Measurements from ENCODE around the gene SEC23B. TPM values are rescaled to one million over a fixed set of nuclear protein-coding genes. Genes with fewer than 3 reads are reported as not detected.

The SEC23B gene
- polyA plus RNA-seq, 3 donors: 38.9 to 88.1 (median 68.4) TPM

GRCh38 chr20:18571578-18571977 lies 63.8 kb downstream of the SEC23B start:
- Mint-ChIP-seq H3K4me3 (peak overlapping the region in 1 of 2 donors; percentile 4), H3K4me1 (peaks cover 26% of the 10 kb centered on the region), H3K36me3 (peaks cover 11 to 29% of the 10 kb centered on the region in 2 donors), H3K9me3 (peaks cover 0 to 7% (median 2%) of the 10 kb centered on the region in 7 donors), H3K27me3 (ENCODE audit: low read depth in 3 of 3) (no peaks in the 10 kb centered on the region), H3K27ac (peak overlapping the region; percentile 66 to 87 (median 83))
- Histone ChIP-seq H2AFZ (ENCODE audit: insufficient read depth, low read depth, low read length, poor library complexity, severe bottlenecking) (no peak overlapping the region), H3K9ac (ENCODE audit: insufficient read depth, low read length, poor library complexity, severe bottlenecking) (no peak overlapping the region), H3K4me3 (replicated peaks in 1 of 3; ENCODE audit: low read depth in 2 of 3, low read length in 3 of 3) (peak overlapping the region in 1 of 3 experiments; percentile 40), H3K4me1 (ENCODE audit: control insufficient read depth in 1 of 2, insufficient read depth in 2 of 2, low read length in 2 of 2) (peaks cover 24 to 30% of the 10 kb centered on the region in 2 donors), H3K36me3 (replicated peaks in 1 of 2; ENCODE audit: control insufficient read depth in 1 of 2, insufficient read depth in 2 of 2, low read length in 2 of 2) (peaks cover 3 to 18% of the 10 kb centered on the region in 2 donors), H3K4me2 (replicated peaks; ENCODE audit: extremely low read depth, low read length, poor library complexity, severe bottlenecking) (peak overlapping the region; percentile 49), H3K79me2 (ENCODE audit: insufficient read depth, low read length) (peaks cover 27% of the 10 kb centered on the region), H3K27ac (ENCODE audit: low read depth in 1 of 2, low read length in 2 of 2) (peak overlapping the region; percentile 2 to 56), H3K27me3 (ENCODE audit: control insufficient read depth in 2 of 2, insufficient read depth in 2 of 2, low read length in 2 of 2) (no peaks in the 10 kb centered on the region), H4K20me1 (ENCODE audit: insufficient read depth, low read length) (no peaks in the 10 kb centered on the region), H3K9me3 (replicated peaks in 1 of 2; ENCODE audit: control insufficient read depth in 1 of 2, insufficient read depth in 1 of 2, low read length in 2 of 2) (no peaks in the 10 kb centered on the region)
- TF ChIP-seq CTCF (IDR thresholded peaks at IDR 0.05): no peak
- DNase-seq: peak; percentile 41 to 60 (median 54)
- WGBS (ENCODE audit: insufficient coverage): 41% methylated on average over 2 of the region's 2 CpGs
- intact Hi-C loops (cut with micrococcal nuclease): no loop called here

DNA sequence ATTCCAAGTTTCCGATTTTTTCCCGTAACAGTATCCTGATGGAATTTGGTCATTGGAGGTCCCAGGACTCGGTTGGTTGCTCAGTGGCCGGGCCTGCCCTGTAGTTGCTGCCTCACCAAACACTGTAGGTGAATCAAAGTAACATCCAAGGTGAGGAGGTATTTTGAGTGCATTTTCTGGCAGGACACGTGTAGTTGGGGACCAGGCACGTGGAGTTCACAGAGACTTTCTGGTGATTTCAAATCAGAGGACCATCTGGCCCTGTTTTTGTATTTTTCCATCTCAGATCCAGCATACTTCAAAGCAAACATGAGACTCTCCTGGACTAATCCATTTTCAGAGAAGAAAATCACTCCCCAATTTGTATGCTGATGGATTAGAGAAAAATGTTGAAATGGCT lies 70.2 kb downstream of the SEC23B start:
- TF ChIP-seq CTCF (IDR thresholded peaks at IDR 0.05): no peak
- no peaks in the 10 kb centered on the region for H3K79me2 ChIP-seq (ENCODE audit: insufficient read depth, low read length)
- peaks cover 0 to 3% of the 10 kb centered on the region in 2 donors for H3K4me1 ChIP-seq (ENCODE audit: control insufficient read depth in 1 of 2, insufficient read depth in 2 of 2, low read length in 2 of 2)
- peaks cover 5% of the 10 kb centered on the region for H3K4me1 Mint-ChIP-seq
- no peak overlapping the region for H3K27ac ChIP-seq (ENCODE audit: low read depth in 1 of 2, low read length in 2 of 2)
- H3K4me2 ChIP-seq (replicated peaks; ENCODE audit: extremely low read depth, low read length, poor library complexity, severe bottlenecking): no peak overlapping the region
- DNase-seq: no peak
- H3K27me3 Mint-ChIP-seq (ENCODE audit: low read depth in 3 of 3): peaks cover 0 to 3% (median 0%) of the 10 kb centered on the region in 3 donors
- H3K27me3 ChIP-seq (ENCODE audit: control insufficient read depth in 2 of 2, insufficient read depth in 2 of 2, low read length in 2 of 2): no peaks in the 10 kb centered on the region
- H2AFZ ChIP-seq (ENCODE audit: insufficient read depth, low read depth, low read length, poor library complexity, severe bottlenecking): peak overlapping the region; percentile 79
- H4K20me1 ChIP-seq (ENCODE audit: insufficient read depth, low read length): no peaks in the 10 kb centered on the region
- 100% methylated on average over 2 of the region's 6 CpGs for WGBS (ENCODE audit: insufficient coverage)
- intact Hi-C loops (cut with micrococcal nuclease): no loop called here
- no peaks in the 10 kb centered on the region for H3K36me3 Mint-ChIP-seq
- H3K4me3 ChIP-seq (replicated peaks in 1 of 3; ENCODE audit: low read depth in 2 of 3, low read length in 3 of 3): no peak overlapping the region
- H3K9me3 Mint-ChIP-seq: peaks cover 0 to 1% (median 0%) of the 10 kb centered on the region in 7 donors
- no peak overlapping the region for H3K27ac Mint-ChIP-seq
- no peak overlapping the region for H3K9ac ChIP-seq (ENCODE audit: insufficient read depth, low read length, poor library complexity, severe bottlenecking)
- H3K4me3 Mint-ChIP-seq: no peak overlapping the region
- H3K36me3 ChIP-seq (replicated peaks in 1 of 2; ENCODE audit: control insufficient read depth in 1 of 2, insufficient read depth in 2 of 2, low read length in 2 of 2): no peaks in the 10 kb centered on the region
- no peaks in the 10 kb centered on the region for H3K9me3 ChIP-seq (replicated peaks in 1 of 2; ENCODE audit: control insufficient read depth in 1 of 2, insufficient read depth in 1 of 2, low read length in 2 of 2)

All from CD14-positive monocyte (primary cell).